BLaER1 treated with 17β-estradiol and CSF1 and Interleukin-3, amounts not matched to agents 10 nM and 100 nM (cell line): ENCODE results near the gene EXOC2.
A peak's percentile ranks its signal among the peaks of the same experiment; 100 is the strongest.

ENCODE experiments used
- H3K27ac ChIP-seq, 11 experiments: shearing (Covaris generic); formaldehyde crosslinking; 2 replicates each; pipeline ENCODE4 v1.8.1; 2022
- H3K27me3 ChIP-seq, 11 experiments: shearing (Covaris generic); formaldehyde crosslinking; 2 replicates each; pipeline ENCODE4 v1.8.1; 2022
- H3K36me3 ChIP-seq, 11 experiments: shearing (Covaris generic); formaldehyde crosslinking; 2 replicates each; pipeline ENCODE4 v1.8.1; 2022
- H3K4me1 ChIP-seq, 10 experiments: shearing (Covaris generic); formaldehyde crosslinking; 2 replicates each; pipeline ENCODE4 v1.8.1; 2022
- H3K4me2 ChIP-seq, 11 experiments: shearing (Covaris generic); formaldehyde crosslinking; 2 replicates each; pipeline ENCODE4 v1.8.1; 2022
- H3K4me3 ChIP-seq, 10 experiments: shearing (Covaris generic); formaldehyde crosslinking; 2 replicates each; pipeline ENCODE4 v1.8.1; 2022
- H3K9ac ChIP-seq, 11 experiments: shearing (Covaris generic); formaldehyde crosslinking; 2 replicates each; pipeline ENCODE4 v1.8.1; 2022
- H3K9me3 ChIP-seq, 11 experiments: shearing (Covaris generic); formaldehyde crosslinking; replicated peaks in 1 of 11; 2 replicates each; pipeline ENCODE4 v1.8.1; 2022
- H4K20me1 ChIP-seq, 11 experiments: shearing (Covaris generic); formaldehyde crosslinking; 2 replicates each; pipeline ENCODE4 v1.8.1; 2022
- Cebpa-rat ChIP-seq, 11 experiments: shearing (Covaris generic); IDR thresholded peaks; 2 replicates each; pipeline ENCODE4 v1.8.1; 2022

EXOC2 gene

DNA sequence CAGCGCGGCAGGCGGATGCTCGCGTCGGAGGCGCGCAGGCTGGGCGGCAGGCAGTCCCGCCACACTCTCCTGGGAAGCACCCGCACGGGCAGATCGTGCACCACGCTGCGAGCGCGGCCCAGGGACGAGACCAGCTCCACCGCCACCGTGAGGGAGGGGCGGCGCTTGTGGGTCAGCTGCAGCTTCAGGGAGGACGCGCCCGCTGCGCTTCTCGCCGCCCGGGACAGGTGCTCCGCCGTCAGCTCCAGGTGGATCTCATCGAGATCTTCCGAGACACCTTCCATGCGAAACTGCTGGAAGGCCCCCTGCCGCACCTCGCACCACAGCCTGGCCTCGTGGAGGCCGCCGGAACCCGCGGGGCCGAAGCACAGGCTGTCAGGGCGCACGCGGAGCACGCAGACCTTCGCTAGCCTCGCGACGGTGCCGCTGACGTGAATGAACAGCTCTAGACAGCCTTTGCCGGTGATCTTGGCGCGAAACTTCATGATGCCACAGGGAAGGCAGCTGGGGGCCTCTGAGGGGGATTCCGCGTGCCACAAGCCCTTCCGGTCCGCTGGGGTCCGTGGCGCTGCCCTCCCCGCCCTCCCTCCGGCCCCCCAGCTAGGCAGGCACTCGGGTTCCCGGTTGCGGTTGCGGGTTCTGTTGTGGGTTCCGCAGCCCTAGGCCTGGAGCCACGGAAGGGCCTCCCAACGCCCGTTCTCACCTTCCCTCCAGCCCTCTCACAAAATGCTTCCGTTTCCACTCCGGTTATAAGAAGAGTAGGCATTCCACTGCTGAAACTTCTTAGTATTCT lies 36.3 kb downstream of the EXOC2 start, which contains the start of gene HUS1B:
TSS of gene HUS1B (minus strand) at position 641 of the 793 bp plus-strand sequence. CDS start at position 485, 156 bp downstream.
- H3K27ac ChIP-seq: no peak within 1 kb of the TSS
- no peak within 1 kb of the TSS for H3K9ac ChIP-seq
- no peak within 1 kb of the TSS for H3K4me3 ChIP-seq
- H3K9me3 ChIP-seq: peaks cover 4 to 34% (median 22%) of the 10 kb centered on the region in 11 experiments; a peak in 19 of 22 replicates
- peaks cover 0 to 34% (median 0%) of the 10 kb centered on the region in 11 experiments; a peak in 7 of 22 replicates for H4K20me1 ChIP-seq
- no peaks in the 10 kb centered on the region for H3K27me3 ChIP-seq
- peaks cover 12 to 41% (median 16%) of the 10 kb centered on the region in 11 experiments for H3K36me3 ChIP-seq
- no peak within 1 kb of the TSS for H3K4me2 ChIP-seq
- H3K4me1 ChIP-seq: peaks cover 0 to 12% (median 5%) of the 10 kb centered on the region in 10 experiments; a peak in 12 of 20 replicates
- TF ChIP-seq Cebpa-rat (IDR thresholded peaks at IDR 0.05): peak in 1 of 11 experiments; percentile 6; a peak in 1 of 22 replicates

DNA sequence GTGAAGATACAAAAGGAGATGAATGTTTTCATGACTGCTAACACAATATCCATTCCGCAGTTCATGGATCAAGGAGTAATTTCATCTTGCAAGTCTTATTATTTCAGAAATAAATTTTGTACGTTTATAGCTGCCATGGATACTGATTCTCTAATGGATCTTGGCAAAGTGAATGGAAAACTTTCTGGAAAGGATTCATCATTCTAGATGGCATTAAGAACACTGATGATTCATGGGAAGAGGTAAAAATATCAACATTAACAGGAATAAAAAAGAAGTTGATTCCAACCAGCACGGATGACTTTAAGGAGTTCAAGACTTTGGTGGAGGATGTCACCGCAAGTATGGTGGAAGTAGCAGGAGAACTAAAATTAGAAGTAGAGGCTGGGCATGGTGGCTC lies 38.8 kb downstream of the EXOC2 start:
- H3K27ac ChIP-seq: no peak overlapping the region

DNA sequence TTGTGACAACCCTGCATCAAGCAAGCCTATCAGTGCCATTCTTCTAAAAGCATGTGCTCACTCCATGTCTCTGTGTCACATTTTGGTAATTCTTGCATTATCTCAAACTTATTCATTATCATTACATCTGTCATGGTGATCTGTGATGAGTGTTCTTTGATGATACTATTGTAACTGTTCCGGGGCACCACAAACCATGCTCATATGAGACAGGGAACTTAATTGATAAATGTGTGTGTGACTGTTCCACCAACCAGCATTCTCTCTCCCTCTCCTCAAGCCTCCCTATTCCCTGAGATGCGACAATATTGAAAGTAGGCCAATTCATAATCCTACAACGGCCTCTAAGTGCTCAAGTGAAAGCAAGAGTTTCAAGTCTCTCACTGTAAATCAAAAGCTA lies 40.1 kb downstream of the EXOC2 start:
- TF ChIP-seq Cebpa-rat (IDR thresholded peaks at IDR 0.05): no peak
- Histone ChIP-seq H3K36me3 (peaks cover 12 to 47% (median 16%) of the 10 kb centered on the region in 11 experiments), H3K9ac (no peak overlapping the region), H3K9me3 (peaks cover 0 to 24% (median 20%) of the 10 kb centered on the region in 11 experiments; a peak in 18 of 22 replicates), H3K27ac (no peak overlapping the region), H3K27me3 (no peaks in the 10 kb centered on the region), H4K20me1 (peaks cover 0 to 22% (median 0%) of the 10 kb centered on the region in 11 experiments; a peak in 8 of 22 replicates), H3K4me1 (no peaks in the 10 kb centered on the region), H3K4me2 (no peak overlapping the region), H3K4me3 (no peak overlapping the region)

More for the DNA sequence above, 38.8 kb downstream of the EXOC2 start:
- TF ChIP-seq Cebpa-rat (IDR thresholded peaks at IDR 0.05): no peak
- Histone ChIP-seq H3K4me3 (no peak overlapping the region), H3K9ac (no peak overlapping the region), H3K4me2 (no peak overlapping the region), H3K4me1 (no peaks in the 10 kb centered on the region), H4K20me1 (peaks cover 0 to 17% (median 0%) of the 10 kb centered on the region in 11 experiments; a peak in 5 of 22 replicates), H3K27me3 (no peaks in the 10 kb centered on the region), H3K36me3 (peaks cover 12 to 42% (median 16%) of the 10 kb centered on the region in 11 experiments), H3K9me3 (peaks cover 0 to 24% (median 20%) of the 10 kb centered on the region in 11 experiments; a peak in 18 of 22 replicates)

DNA sequence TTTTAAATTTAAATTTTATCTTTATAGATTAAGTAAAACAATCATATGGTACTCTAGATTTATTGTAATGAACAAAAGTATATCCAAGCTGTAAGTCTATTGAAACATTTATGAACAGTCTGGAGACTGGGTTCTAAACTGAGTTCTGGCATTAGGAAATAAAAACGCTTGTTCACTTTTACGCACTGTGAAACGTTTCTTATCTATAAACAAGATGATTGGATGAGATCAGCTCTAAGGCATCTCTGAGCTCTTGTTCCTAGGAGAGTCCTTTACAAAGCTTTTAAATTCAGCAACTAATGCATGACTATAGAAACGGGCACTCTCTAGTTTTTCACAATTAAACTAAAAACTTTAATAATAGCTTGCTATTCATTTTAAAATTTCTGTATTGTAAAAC lies 42.8 kb downstream of the EXOC2 start:
- no peak for TF ChIP-seq Cebpa-rat (IDR thresholded peaks at IDR 0.05)
- peaks cover 0 to 13% (median 11%) of the 10 kb centered on the region in 11 experiments; a peak in 11 of 22 replicates for H3K9me3 ChIP-seq
- peaks cover 0 to 28% (median 5%) of the 10 kb centered on the region in 11 experiments; a peak in 8 of 22 replicates for H3K36me3 ChIP-seq
- H3K27me3 ChIP-seq: no peaks in the 10 kb centered on the region
- H3K4me2 ChIP-seq: no peak overlapping the region
- H3K27ac ChIP-seq: no peak overlapping the region
- 0 out of 20 replicates have a peak, but pooled peaks cover 0 to 8% (median 0%) of the 10 kb centered on the region in 10 experiments for H3K4me1 ChIP-seq
- peaks cover 0 to 31% (median 0%) of the 10 kb centered on the region in 11 experiments; a peak in 8 of 22 replicates for H4K20me1 ChIP-seq
- no peak overlapping the region for H3K4me3 ChIP-seq
- H3K9ac ChIP-seq: no peak overlapping the region

DNA sequence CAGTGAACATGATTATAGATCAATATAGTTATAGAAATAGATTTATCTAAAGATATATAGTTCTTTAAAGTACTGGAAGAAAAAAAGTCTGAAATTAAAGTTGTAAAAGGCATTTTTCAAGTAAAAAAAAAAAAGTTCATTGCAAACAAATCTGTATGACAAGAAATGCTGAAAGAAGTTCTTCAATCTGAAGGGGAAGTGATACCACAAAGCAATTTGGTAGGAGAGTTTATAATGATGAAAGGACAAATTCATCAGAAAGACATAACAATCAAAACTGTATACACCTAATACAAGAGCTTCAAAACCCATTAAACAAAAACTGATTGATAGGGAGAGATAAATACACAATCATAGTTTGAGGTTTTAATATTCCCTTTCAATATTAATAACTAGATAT lies 50.1 kb downstream of the EXOC2 start:
- H3K36me3 ChIP-seq: peaks cover 0 to 12% (median 0%) of the 10 kb centered on the region in 11 experiments; a peak in 6 of 22 replicates
- peaks cover 0 to 16% (median 0%) of the 10 kb centered on the region in 11 experiments; a peak in 6 of 22 replicates for H4K20me1 ChIP-seq
- H3K4me3 ChIP-seq: no peak overlapping the region
- H3K9ac ChIP-seq: no peak overlapping the region
- H3K27ac ChIP-seq: no peak overlapping the region
- H3K9me3 ChIP-seq: peaks cover 3 to 15% (median 11%) of the 10 kb centered on the region in 11 experiments; a peak in 15 of 22 replicates
- no peak for TF ChIP-seq Cebpa-rat (IDR thresholded peaks at IDR 0.05)
- no peaks in the 10 kb centered on the region for H3K27me3 ChIP-seq
- H3K4me2 ChIP-seq: no peak overlapping the region
- peaks cover 0 to 23% (median 0%) of the 10 kb centered on the region in 10 experiments; a peak in 3 of 20 replicates for H3K4me1 ChIP-seq

DNA sequence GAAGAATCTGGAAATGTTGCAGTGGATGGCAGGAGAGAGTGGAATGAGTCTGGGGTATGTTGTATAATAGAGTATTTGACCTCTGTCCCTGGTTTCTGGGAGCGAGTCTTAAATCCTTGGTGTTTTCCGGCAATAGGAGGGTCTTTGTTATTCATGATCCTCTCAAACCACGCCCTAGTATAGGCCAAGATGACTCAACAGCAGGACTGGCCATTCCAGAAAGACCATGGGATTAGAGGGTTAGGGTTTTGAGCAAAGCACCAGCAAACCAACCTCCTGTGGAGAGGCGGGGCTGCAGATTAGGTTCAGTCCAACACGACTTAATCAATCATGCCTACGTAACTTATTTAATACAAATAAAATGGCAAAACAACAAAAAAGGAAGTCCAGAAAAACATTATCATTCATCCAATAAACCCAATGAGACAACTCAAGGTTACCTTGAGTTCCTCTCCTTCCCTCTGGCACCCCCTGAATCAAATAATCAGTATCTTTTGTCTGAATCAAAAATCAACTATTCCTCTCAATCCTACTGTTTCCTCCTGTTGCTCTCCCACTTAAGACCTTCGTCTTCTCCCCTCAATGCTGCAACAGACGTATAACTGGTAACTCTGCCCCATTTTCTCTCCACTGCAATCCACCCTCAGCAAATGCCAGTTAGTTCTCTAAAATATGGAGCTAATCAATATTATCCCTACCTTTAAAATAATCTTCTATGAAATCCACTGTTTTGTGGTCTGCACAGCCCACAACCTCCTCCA lies 51.5 kb downstream of the EXOC2 start:
- Histone ChIP-seq H4K20me1 (peaks cover 0 to 16% (median 0%) of the 10 kb centered on the region in 11 experiments; a peak in 5 of 22 replicates), H3K36me3 (peaks cover 9 to 20% (median 13%) of the 10 kb centered on the region in 11 experiments; a peak in 20 of 22 replicates), H3K4me2 (no peak overlapping the region), H3K27ac (no peak overlapping the region), H3K9ac (no peak overlapping the region), H3K9me3 (peaks cover 3 to 15% (median 11%) of the 10 kb centered on the region in 11 experiments; a peak in 15 of 22 replicates), H3K4me3 (no peak overlapping the region), H3K27me3 (no peaks in the 10 kb centered on the region), H3K4me1 (peaks cover 0 to 18% (median 0%) of the 10 kb centered on the region in 10 experiments; a peak in 3 of 20 replicates)
- TF ChIP-seq Cebpa-rat (IDR thresholded peaks at IDR 0.05): no peak

DNA sequence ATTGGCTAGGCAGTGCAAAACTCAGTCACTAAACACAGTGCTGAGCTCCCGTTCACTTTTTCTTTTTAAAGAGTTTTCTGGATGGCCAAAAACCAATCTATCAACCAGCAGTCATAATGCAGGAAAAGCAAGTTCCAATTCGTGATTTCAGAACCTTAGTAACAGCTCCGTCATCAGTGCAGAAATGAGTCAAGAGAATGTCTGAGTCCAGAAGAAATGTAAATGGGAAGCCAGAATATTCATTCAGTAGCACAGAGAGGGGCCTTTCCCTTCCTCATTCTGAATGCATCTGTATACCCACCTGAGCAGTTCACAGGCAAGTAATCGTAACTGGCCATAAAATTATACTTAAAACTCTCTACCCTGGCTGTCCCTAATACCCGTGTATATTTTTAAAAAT lies 56.5 kb downstream of the EXOC2 start:
- Histone ChIP-seq H4K20me1 (peaks cover 0 to 16% (median 0%) of the 10 kb centered on the region in 11 experiments; a peak in 3 of 22 replicates), H3K4me1 (no peaks in the 10 kb centered on the region), H3K27ac (no peak overlapping the region), H3K27me3 (no peaks in the 10 kb centered on the region), H3K4me2 (no peak overlapping the region), H3K9me3 (peaks cover under 1 to 6% (median 4%) of the 10 kb centered on the region in 11 experiments; a peak in 12 of 22 replicates), H3K9ac (no peak overlapping the region), H3K36me3 (peaks cover 20 to 63% (median 32%) of the 10 kb centered on the region in 11 experiments; a peak in 21 of 22 replicates), H3K4me3 (no peak overlapping the region)
- TF ChIP-seq Cebpa-rat (IDR thresholded peaks at IDR 0.05): no peak

DNA sequence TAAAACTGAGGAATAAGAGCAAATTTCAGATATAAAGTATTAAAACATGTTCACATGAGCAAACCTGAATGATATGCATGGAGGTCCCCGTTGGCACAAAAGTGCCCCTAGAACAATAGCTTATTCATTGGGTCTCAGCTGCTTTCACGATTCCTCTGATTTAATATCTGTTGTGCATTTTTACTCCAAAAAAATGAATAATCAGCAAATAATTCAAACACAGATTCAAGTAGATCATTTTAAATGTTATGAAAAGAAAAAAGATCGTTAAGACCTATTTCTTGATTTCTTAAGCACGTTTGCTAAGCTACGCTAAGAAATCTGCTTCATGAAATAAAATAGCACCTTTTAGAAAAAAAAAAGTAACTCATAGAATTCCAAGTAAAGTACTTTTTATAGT lies 57.7 kb downstream of the EXOC2 start:
- Histone ChIP-seq H4K20me1 (peaks cover 0 to 13% (median 0%) of the 10 kb centered on the region in 11 experiments; a peak in 3 of 22 replicates), H3K9ac (no peak overlapping the region), H3K27me3 (no peaks in the 10 kb centered on the region), H3K36me3 (peaks cover 26 to 73% (median 38%) of the 10 kb centered on the region in 11 experiments; a peak in 21 of 22 replicates), H3K4me1 (no peaks in the 10 kb centered on the region), H3K4me3 (no peak overlapping the region), H3K27ac (no peak overlapping the region), H3K9me3 (no peaks in the 10 kb centered on the region), H3K4me2 (no peak overlapping the region)
- no peak for TF ChIP-seq Cebpa-rat (IDR thresholded peaks at IDR 0.05)
